ENCODE results near the gene PMEL.
"Not testable (repeated sequence)": the region's sequence is repeated elsewhere in the genome, so short reads cannot be mapped to it uniquely, and the experiment has no call there.

PMEL gene

DNA sequence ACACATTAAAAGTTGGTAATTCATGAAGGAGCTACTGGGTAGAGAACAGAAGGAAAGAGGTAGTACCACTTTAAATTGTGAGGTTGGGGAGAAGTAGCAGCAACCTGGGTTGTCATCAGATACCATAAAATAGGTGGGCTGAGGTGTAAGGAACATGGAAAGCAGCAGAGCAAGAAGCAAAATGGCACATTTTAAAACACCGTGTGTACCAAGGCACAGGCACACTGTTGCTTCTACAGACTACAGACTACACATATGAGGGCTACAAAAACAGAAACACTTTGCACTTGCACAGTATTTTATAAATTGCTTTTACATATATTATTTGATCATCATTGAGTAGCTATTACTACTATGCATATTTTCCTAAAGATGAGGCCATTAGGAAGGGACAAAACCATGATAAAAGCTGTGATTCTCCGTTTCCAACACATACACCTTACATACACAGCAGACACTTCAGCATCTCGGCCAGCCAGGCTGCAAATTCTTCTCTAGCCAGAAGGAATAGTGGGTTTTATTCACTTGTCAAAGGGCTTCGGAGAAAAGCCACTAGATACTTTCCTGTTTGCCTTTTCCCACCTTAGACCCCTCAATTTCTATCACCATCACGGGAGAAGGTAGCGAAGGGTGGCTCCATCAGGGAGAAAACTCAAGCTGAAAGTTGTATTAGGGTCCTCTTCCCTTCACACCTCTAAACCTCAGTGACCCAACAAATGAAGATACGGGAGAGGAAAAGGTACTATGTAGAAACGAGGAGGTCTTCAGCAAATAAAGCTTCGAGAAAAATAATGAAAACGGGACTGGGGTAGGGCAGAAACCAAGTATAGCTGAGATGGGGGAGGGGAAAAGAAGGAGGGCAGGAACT, 39.7 kb downstream of the PMEL start:
- no peak for DNase-seq (ENCODE audit: insufficient read length, low spot score)
- FAIRE-seq, result no peak

DNA sequence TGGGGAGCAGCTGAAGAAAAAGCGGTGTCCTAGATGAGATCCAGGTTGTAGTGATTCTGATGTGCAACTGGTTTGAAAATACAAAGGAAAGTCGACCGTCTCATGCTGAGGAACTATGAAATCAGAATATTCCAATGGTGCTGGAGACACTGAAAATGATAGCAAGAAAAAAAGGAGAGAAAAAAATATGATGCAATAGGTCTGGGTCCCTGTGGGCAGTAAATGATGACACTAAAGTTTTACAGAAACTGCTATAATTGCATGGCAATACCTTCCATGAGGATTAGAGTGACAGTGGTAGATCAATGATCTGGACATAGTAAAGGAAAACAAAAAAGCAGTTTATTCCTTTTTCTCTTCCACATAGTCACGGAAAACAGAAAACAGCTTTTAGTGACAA, 40.5 kb downstream of the PMEL start:
- no peak for DNase-seq (ENCODE audit: insufficient read length, low spot score)
- no peak for FAIRE-seq

DNA sequence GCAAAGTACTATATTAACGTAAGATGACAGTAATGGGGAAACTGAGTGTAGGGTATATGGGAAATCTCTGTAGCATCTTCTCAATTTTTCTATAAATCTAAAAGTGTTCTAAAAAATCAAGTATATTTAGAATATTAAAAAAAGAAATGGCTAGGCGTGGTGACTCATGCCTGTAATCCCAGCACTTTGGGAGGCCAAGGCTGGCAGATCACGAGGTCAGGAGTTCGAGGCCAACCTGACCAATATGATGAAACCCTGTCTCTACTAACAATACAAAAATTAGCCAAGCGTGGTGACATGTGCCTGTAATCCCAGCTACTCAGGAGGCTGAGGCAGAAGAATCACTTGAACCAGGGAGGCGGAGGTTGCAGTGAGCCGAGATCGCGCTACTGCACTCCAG, 42.2 kb downstream of the PMEL start:
- not testable (repeated sequence) for FAIRE-seq; DNase-seq (ENCODE audit: insufficient read length, low spot score)

DNA sequence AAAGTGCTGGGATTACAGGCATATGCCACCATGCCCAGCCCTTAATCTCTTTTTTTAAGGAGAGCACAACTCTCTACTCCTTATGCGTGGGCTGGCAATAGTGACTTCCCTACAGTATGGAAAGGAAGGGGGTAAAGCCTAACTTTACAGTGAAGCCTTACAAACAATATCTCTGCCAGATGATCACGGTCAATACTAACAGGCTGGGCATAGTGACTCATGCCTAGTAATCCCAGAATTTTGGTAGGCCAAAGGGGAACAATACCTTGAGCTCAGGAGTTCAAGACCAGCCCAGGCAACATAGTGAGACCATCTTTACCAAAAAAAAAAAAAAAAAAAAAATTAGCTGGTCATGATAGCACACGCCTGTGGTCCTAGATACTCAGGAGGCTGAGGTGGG, 43.7 kb downstream of the PMEL start:
- no peak for DNase-seq (ENCODE audit: insufficient read length, low spot score)
- FAIRE-seq, result no peak

DNA sequence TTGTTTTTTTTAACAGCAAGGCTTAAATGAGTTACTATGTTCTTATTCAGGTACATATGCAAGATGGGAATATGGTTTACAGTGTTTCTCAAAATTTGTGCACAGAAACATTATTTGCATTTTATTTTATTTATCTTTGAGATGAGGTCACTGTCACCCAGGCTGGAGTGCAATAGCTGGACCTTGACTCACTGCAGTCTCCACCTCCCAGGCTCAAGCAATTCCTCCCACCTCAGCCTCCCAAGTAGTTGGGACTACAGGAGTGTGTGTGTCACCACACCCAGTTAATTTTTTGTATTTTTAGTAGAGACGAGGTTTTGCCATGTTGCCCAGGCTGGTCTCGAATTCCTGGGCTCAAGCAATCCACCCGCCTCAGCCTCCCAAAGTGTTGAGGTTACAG, 46.8 kb downstream of the PMEL start:
- not testable (repeated sequence) for FAIRE-seq; DNase-seq (ENCODE audit: insufficient read length, low spot score)

DNA sequence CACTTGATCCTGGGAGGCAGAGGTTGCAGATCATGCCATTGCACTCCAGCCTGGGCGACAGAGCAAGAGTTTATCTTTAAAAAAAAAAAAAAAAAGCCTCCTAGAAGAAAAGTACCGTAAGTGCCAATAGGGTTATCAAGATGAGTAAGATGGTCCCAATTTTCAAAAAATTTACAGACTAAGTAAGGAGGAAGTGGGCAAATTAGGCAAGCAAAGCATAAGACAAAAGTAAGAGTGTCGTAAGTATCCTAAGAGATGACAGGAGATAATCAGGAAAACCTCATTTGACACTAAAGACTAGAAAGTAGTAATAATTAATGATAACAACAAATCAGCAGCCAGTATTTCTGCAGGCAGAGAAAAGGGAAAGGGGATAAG, 50.4 kb downstream of the PMEL start:
- FAIRE-seq (no peak), DNase-seq (ENCODE audit: insufficient read length, low spot score) (no peak)

DNA sequence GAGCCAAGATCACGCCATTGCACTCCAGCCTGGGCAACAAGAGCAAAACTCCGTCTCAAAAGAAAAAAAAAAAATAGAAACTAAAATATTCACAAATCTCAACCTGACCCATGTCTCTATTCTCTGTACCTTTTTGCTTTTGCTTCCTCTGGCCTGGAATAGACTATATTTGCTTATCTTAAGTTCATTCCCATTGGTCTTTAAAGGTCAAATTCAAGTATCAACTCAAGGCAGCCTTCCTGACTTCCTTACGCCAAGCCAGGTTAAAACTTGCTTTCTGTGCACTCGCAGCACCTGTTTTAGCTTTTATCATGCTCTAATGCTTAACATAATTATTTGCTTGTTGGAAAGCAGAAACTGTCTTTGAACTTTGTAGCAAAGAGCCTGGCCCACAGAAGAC, 52.9 kb downstream of the PMEL start:
- DNase-seq (ENCODE audit: insufficient read length, low spot score) (no peak), FAIRE-seq (no peak)

DNA sequence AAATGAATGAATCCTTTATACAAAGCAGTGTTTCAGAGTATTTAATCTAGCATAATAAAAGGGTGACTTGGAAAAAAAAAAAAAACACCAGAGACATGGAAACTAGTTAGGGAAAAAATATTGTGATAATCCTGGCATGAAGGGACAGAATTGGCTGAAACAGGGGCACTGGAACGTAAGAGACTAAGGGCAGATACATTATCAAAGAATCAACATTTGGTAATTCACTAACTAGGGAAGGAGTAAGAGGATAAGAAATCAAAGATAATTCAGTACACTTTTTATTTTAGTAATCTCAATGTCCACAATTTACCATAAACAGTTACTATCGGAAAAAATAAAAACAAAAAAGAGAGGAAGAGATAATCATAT, 56.3 kb downstream of the PMEL start:
- DNase-seq (ENCODE audit: insufficient read length, low spot score), result no peak
- no peak for FAIRE-seq

DNA sequence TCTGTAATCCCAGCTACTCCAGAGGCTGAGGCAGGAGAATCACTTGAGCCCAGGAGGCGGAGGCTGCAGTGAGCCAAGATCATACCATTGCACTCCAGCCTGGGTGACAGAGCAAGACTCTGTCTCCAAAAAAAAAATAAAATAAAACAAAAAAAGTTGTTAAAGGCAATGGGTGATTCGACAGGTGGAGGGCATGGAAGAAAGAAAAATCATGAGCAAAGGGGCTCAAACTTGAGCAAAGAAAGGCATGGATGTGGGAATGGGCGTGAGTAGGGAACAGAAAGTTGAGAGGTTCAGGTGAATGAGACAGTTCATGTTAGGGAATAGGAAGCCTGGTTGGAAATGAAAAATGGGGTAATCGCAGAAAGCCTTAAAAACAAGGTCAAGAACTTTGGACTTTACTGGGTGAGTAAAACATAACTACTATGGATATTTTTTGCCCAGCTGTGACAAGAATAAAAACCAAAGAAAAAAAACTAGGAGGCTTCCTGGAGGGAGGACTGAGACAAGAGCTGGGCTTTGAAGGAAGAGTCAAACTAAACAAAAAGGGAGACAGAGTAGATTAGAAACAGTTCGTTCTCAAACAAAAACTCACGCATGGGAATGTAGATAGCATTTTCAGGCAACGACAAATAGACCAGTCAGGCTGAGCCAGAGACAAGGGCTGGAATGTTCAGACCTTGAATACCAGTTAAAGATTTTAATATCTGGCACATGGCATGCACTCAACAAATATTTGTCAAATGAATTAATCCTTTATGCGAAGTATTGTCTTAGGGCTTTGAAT, 56.9 kb downstream of the PMEL start:
- FAIRE-seq (no peak), DNase-seq (ENCODE audit: insufficient read length, low spot score) (no peak)

DNA sequence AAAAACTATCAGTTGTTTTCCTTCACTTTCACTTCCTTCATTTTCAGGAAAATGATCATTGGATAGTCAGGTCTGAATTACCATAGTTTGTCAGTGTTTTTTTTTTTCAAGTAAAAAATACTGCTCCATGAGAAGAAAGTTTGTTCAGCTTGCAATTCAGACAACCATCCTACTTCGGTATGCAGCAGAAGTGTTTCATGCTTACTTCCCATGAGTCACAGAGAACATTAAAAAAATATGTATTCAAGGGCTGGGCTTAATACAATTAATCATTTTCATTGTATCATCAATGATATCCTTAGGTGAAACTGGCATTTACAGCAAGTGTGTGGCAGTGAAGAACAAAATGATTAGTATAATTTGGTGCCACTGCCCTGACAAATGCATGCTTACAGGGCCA, 59.8 kb downstream of the PMEL start:
- FAIRE-seq, result no peak
- DNase-seq (ENCODE audit: insufficient read length, low spot score), result no peak

Data from HTR-8/SVneo (cell line).